GM06990 (cell line): ENCODE data around the gene HIGD1B.

Experiments
- DNase-seq: peaks from one replicate; pipeline ENCODE4 v3.0.0-alpha.2; 2011; ENCODE audit not compliant: insufficient read length; ENCODE audit errors: extremely low read depth
- H3K27me3 ChIP-seq: replicated peaks from 2 replicates; pipeline ENCODE4 v1.6.0; 2011; ENCODE audit warnings: low read length; ENCODE audit not compliant: control insufficient read depth, insufficient read depth
- H3K36me3 ChIP-seq: 2 replicates; pipeline ENCODE4 v1.5.1; 2011; ENCODE audit warnings: low read length; ENCODE audit not compliant: control insufficient read depth, insufficient read depth
- H3K4me3 ChIP-seq: replicated peaks from 2 replicates; pipeline ENCODE4 v1.5.1; 2011; ENCODE audit warnings: low read depth, mild to moderate bottlenecking, control low read depth, low read length
- TF ChIP-seq, protein P1 (sequence below): IDR thresholded peaks from 2 replicates; pipeline ENCODE4 v1.5.1; 2011; ENCODE audit warnings: low read length, control low read depth, mild to moderate bottlenecking, inconsistent platforms; ENCODE audit not compliant: insufficient read depth, poor library complexity, severe bottlenecking

HIGD1B gene

DNA sequence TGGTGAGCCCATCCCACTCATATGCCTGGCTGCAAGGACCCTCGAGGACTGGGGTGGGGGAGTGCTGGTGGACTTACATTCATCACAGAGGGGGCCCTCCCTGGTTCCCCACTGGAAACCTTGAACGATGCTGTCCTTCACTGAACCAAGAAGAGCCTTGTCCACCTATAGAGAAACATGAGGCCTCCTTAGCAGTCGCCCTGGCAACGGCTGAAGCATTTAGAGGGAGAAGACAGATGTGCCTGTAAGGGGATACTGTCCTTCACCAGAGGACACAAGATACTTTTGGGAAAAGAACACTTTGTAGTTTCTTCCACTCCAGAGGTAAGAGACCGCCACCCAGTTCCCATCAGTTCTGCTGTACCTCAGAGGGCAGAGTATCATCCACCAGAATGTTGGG lies 6.5 kb downstream of the HIGD1B start:
- H3K4me3 ChIP-seq = no peak overlapping the region
- H3K27me3 ChIP-seq = no peaks in the 10 kb centered on the region
- TF ChIP-seq, protein P1, sequence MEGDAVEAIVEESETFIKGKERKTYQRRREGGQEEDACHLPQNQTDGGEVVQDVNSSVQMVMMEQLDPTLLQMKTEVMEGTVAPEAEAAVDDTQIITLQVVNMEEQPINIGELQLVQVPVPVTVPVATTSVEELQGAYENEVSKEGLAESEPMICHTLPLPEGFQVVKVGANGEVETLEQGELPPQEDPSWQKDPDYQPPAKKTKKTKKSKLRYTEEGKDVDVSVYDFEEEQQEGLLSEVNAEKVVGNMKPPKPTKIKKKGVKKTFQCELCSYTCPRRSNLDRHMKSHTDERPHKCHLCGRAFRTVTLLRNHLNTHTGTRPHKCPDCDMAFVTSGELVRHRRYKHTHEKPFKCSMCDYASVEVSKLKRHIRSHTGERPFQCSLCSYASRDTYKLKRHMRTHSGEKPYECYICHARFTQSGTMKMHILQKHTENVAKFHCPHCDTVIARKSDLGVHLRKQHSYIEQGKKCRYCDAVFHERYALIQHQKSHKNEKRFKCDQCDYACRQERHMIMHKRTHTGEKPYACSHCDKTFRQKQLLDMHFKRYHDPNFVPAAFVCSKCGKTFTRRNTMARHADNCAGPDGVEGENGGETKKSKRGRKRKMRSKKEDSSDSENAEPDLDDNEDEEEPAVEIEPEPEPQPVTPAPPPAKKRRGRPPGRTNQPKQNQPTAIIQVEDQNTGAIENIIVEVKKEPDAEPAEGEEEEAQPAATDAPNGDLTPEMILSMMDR = no peak
- peaks cover 44% of the 10 kb centered on the region for H3K36me3 ChIP-seq
- no peak for DNase-seq

DNA sequence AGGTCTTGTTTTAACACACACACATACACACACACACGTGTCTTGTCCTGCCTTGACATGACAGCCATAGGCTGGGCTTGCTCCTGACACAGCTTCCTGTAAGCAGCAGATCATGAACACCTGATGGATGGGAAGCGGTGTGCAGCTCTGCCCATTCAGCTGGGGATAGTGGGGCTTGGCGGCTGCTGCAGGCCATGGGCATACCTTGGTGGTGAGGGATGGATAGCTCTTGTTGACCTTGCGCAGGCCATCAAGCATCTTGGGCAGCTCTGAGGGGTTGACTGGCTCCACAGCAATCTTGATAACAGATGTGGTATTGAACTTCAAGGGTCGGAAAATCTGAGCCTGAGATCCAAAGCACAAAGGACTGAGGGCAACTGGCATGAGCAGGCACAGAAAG lies 12.0 kb downstream of the HIGD1B start:
- peaks cover 41% of the 10 kb centered on the region for H3K36me3 ChIP-seq
- H3K4me3 ChIP-seq = no peak overlapping the region
- H3K27me3 ChIP-seq = no peaks in the 10 kb centered on the region
- DNase-seq = no peak
- TF ChIP-seq, protein P1 = no peak

DNA sequence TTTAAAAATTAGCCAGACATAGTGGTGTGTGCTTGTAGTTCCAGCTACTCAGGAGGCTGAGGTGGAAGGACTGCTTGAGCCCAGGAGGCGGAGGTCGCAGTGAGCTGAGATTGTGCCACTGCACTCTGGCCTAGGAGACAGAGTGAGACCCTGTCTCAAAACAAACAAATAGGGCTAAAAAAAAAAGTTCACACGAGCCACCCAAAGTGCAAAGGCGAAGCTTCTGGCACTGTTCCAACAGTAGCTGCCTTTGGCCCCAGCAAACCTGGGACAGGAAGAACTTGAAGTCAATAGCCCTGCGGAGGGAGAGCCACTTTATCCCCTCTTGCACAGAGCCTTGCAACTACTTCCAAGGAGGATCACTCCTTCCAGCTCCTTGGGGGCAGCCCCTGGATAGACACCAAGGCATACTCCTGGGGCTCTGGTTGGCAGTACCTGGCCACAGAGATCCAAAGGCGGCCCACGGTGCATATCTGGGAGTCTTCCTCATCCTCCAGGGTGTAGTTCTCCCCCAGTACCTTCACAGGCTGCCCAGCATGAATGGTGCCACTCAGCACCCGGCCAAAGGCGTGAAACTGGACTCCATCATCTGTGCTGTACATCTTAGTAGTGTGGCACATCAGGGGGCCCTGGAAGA lies 14.7 kb downstream of the HIGD1B start:
- H3K4me3 ChIP-seq = no peak overlapping the region
- no peak for DNase-seq
- TF ChIP-seq, protein P1 = no peak
- no peaks in the 10 kb centered on the region for H3K27me3 ChIP-seq
- peaks cover 33% of the 10 kb centered on the region for H3K36me3 ChIP-seq

DNA sequence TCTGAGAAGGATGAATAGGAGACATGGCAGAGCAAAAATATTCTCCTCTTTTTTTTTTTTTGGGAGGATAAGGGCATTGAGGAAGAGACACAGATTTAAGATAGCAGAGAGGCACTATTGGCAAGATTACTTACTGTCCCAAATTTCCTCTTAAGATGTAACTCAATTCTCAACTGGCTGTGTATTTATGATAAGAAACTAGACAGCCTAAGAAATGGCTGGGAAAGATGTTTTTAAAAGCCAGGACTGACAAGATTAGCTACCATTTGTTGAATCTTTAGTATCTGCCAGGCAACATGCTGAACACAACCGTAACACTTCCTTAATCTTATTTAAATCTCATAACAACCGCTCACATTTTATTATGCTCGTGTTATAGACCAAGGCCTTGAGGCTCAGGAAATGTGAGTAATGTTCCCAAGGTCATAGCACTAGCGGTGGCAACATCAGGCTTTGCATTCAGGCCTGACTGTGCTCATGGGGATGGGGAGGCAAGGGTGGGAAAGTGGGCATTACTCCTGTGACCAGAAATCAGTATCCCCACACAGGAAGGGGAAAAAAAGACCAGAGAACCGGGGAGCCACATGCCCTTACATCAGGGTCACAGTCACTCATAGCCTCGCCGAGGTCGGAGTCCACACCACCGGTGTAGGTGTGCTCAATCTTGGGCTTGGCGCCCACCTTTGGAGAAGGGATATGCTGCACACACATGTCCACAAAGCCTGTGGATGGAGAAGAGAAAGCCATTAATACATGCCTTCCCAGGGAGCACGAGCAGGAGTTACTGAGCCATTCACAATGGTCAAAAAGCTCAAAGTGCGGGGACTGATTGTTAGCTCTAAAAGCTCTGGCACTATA lies 15.6 kb downstream of the HIGD1B start:
- no peaks in the 10 kb centered on the region for H3K27me3 ChIP-seq
- H3K4me3 ChIP-seq = no peak overlapping the region
- H3K36me3 ChIP-seq = peaks cover 28% of the 10 kb centered on the region
- DNase-seq = no peak
- TF ChIP-seq, protein P1 = no peak

DNA sequence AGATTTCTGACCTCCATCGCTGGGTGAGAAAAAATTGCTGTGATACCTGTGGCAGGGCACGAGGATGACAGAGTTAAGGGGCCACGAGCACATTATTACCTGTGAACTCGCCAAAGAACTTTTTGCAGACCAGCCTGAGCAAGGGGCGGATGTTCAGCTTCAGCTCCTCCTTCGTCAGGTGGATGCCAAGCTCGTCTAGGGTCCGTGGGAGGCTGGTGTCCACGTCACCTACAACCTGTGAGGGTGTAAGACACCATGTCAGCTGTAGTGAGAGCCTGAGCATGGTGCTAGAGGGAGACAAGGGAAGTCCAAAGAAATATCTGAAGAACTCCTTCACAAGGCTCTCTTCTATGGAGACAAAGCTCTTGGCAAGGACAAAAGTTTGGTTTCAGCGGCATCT lies 17.1 kb downstream of the HIGD1B start:
- DNase-seq = no peak
- peaks cover 29% of the 10 kb centered on the region for H3K36me3 ChIP-seq
- TF ChIP-seq, protein P1 = no peak
- no peak overlapping the region for H3K4me3 ChIP-seq
- H3K27me3 ChIP-seq = no peaks in the 10 kb centered on the region
